OCI-LY3 (cell line): ENCODE results near the gene PAN2.
A peak's percentile ranks its signal among the peaks of the same experiment; 100 is the strongest.
"Not testable (repeated sequence)": the region's sequence is repeated elsewhere in the genome, so short reads cannot be mapped to it uniquely, and the experiment has no call there.

ENCODE experiments used
- H2AFZ ChIP-seq: fragments of 200-600, 300-600 bp; shearing (Covaris generic); 2 replicates; pipeline ENCODE4 v1.6.0; 2014; ENCODE audit warnings: antibody characterized with exemption, low read depth, low read length
- H3K27ac ChIP-seq: fragments of 200-600, 300-600 bp; sonication (generic); 2 replicates; pipeline ENCODE4 v1.5.1; 2014; ENCODE audit warnings: mild to moderate bottlenecking, low read length, moderate library complexity, mixed read lengths
- H3K27me3 ChIP-seq: fragments of 200-600, 300-600 bp; sonication (generic); 2 replicates; pipeline ENCODE4 v1.6.1; 2014; ENCODE audit warnings: low read depth, low read length, mixed read lengths
- H3K36me3 ChIP-seq: fragments of 200-600, 300-600 bp; sonication (generic); replicated peaks from 2 replicates; pipeline ENCODE3; 2014; ENCODE audit warnings: low read depth, low read length, mixed read lengths
- H3K4me1 ChIP-seq: fragments of 300-600, 200-600 bp; sonication (generic); 2 replicates; pipeline ENCODE4 v1.6.1; 2014; ENCODE audit warnings: low read length, mixed read lengths
- H3K4me2 ChIP-seq: fragments of 200-600, 300-600 bp; sonication (generic); 2 replicates; pipeline ENCODE4 v1.6.1; 2014; ENCODE audit warnings: low read length, mixed read lengths
- H3K4me3 ChIP-seq: fragments of 300-600, 200-600 bp; sonication (generic); 2 replicates; pipeline ENCODE4 v1.5.1; 2014; ENCODE audit warnings: antibody characterized with exemption, mild to moderate bottlenecking, low read length, moderate library complexity
- H3K79me2 ChIP-seq: fragments of 300-600, 200-600 bp; shearing (Covaris generic); 2 replicates; pipeline ENCODE4 v1.6.1; 2014; ENCODE audit warnings: mild to moderate bottlenecking, low read length, mixed read lengths
- H3K9ac ChIP-seq: fragments of 300-600, 200-600 bp; shearing (Covaris generic); 2 replicates; pipeline ENCODE4 v1.6.0; 2014; ENCODE audit warnings: mild to moderate bottlenecking, low read length, moderate library complexity
- H3K9me3 ChIP-seq: fragments of 200-600, 300-600 bp; shearing (Covaris generic); 2 replicates; pipeline ENCODE4 v1.6.1; 2014; ENCODE audit warnings: low read length, mixed read lengths; ENCODE audit not compliant: insufficient read depth
- H4K20me1 ChIP-seq: fragments of 200-600, 300-600 bp; sonication (generic); 2 replicates; pipeline ENCODE4 v1.6.1; 2016; ENCODE audit warnings: low read length, mixed read lengths; ENCODE audit not compliant: insufficient read depth
- CTCF ChIP-seq: fragments of 200-600, 300-600 bp; sonication (generic); IDR thresholded peaks from 2 replicates; pipeline ENCODE4 v1.5.1; 2014; ENCODE audit warnings: antibody characterized with exemption, low read length, low read depth
- EZH2phosphoT487 ChIP-seq: fragments of 200-600 bp; shearing (Covaris generic); IDR thresholded peaks from 2 replicates; pipeline ENCODE4 v1.6.1; 2018; ENCODE audit warnings: antibody characterized with exemption, mixed run types, low read depth

The PAN2 gene

GRCh38 chr12:56346675-56347074 lies 12.9 kb upstream of the PAN2 start:
- H2AFZ ChIP-seq, result no peak overlapping the region
- no peak overlapping the region for H3K27ac ChIP-seq
- H3K4me3 ChIP-seq, result no peak overlapping the region
- H3K4me1 ChIP-seq, result no peaks in the 10 kb centered on the region
- no peaks in the 10 kb centered on the region for H3K79me2 ChIP-seq
- no peaks in the 10 kb centered on the region for H3K9me3 ChIP-seq
- no peak for TF ChIP-seq EZH2phosphoT487
- TF ChIP-seq CTCF, result no peak
- peaks cover 35% of the 10 kb centered on the region for H3K36me3 ChIP-seq
- H3K27me3 ChIP-seq, result no peaks in the 10 kb centered on the region
- no peaks in the 10 kb centered on the region for H4K20me1 ChIP-seq
- H3K4me2 ChIP-seq, result no peak overlapping the region
- H3K9ac ChIP-seq, result no peak overlapping the region

- not testable (repeated sequence) for H3K27me3 ChIP-seq, H3K4me3 ChIP-seq, H3K9ac ChIP-seq, H2AFZ ChIP-seq, H4K20me1 ChIP-seq, H3K79me2 ChIP-seq, H3K9me3 ChIP-seq, H3K4me2 ChIP-seq, H3K36me3 ChIP-seq, H3K27ac ChIP-seq
- H3K4me1 ChIP-seq, result peaks cover 19% of the 10 kb centered on the region
These were observed 8.5 kb upstream of the PAN2 start for GRCh38 chr12:56342290-56342689.

- H2AFZ ChIP-seq, result no peak overlapping the region
- H3K4me2 ChIP-seq, result no peak overlapping the region
- no peaks in the 10 kb centered on the region for H3K27me3 ChIP-seq
- no peaks in the 10 kb centered on the region for H3K9me3 ChIP-seq
- no peaks in the 10 kb centered on the region for H4K20me1 ChIP-seq
- TF ChIP-seq EZH2phosphoT487, result no peak
- no peak for TF ChIP-seq CTCF
- H3K27ac ChIP-seq, result no peak overlapping the region
- no peak overlapping the region for H3K4me3 ChIP-seq
- H3K36me3 ChIP-seq, result peaks cover 6% of the 10 kb centered on the region
- H3K4me1 ChIP-seq, result peaks cover 24% of the 10 kb centered on the region
- no peaks in the 10 kb centered on the region for H3K79me2 ChIP-seq
- no peak overlapping the region for H3K9ac ChIP-seq
These were observed 7.8 kb upstream of the PAN2 start for GRCh38 chr12:56341616-56342015.

- H3K4me1 ChIP-seq, result peaks cover 38% of the 10 kb centered on the region
- peak overlapping the region; percentile 51 for H3K4me2 ChIP-seq
- H2AFZ ChIP-seq, result no peak overlapping the region
- no peaks in the 10 kb centered on the region for H3K27me3 ChIP-seq
- peaks cover 4% of the 10 kb centered on the region; the same call in 1 of the 2 replicates for H3K79me2 ChIP-seq
- H4K20me1 ChIP-seq, result no peaks in the 10 kb centered on the region
- peak overlapping the region; percentile 19; the same call in 1 of the 2 replicates for H3K27ac ChIP-seq
- H3K9me3 ChIP-seq, result no peaks in the 10 kb centered on the region
- peaks cover 3% of the 10 kb centered on the region for H3K36me3 ChIP-seq
- TF ChIP-seq EZH2phosphoT487 (no peak), CTCF (no peak)
- H3K9ac ChIP-seq, result no peak overlapping the region
- no peak overlapping the region for H3K4me3 ChIP-seq
These were observed 5.3 kb upstream of the PAN2 start for GRCh38 chr12:56339158-56339422.
